Endothelial cell of umbilical vein (primary cell): Measurements from ENCODE around the gene SLC6A6. TPM values are rescaled to one million over a fixed set of nuclear protein-coding genes. Genes with fewer than 3 reads are reported as not detected.

ENCODE experiments used
- BruUV-seq: library from RNA; stranded (reverse); fragments of 400-500 nt; replicated peaks from 2 replicates; lab custom pipeline; 2021; lab: Mats Ljungman, UMichigan
- CTCF ChIA-PET: fragments of 300-600, 350-600 bp; sonication (Branson Sonifier 250); formaldehyde crosslinking; loops from one replicate; lab custom pipeline; 2021; ENCODE audit warnings: antibody characterized with exemption, inconsistent platforms; lab: Charles Lee
- POLR2A ChIA-PET: fragments of 300-600, 350-600 bp; sonication (Branson Sonifier 250); formaldehyde crosslinking; loops from one replicate; lab custom pipeline; 2021; ENCODE audit warnings: antibody characterized with exemption, inconsistent platforms; lab: Charles Lee
- DNase-seq: peaks from one replicate; pipeline ENCODE4 v3.0.0-alpha.2; 2011; ENCODE audit warnings: low read depth, low spot score
- FAIRE-seq: peaks from 2 replicates; lab custom pipeline; 2011; peaks lifted over from hg19 to GRCh38; lab: Jason Lieb, UNC
- H2AFZ ChIP-seq: 2 replicates; pipeline ENCODE4 v1.6.0; 2012; ENCODE audit warnings: low read depth, low read length, control low read depth, inconsistent platforms
- H3K27ac ChIP-seq: 2 replicates; pipeline ENCODE4 v1.5.1; 2011; ENCODE audit warnings: low read depth, mild to moderate bottlenecking, control low read depth, low read length, moderate library complexity; ENCODE audit not compliant: insufficient read depth
- H3K27me3 ChIP-seq, 2 experiments: 2 replicates each; pipeline versions ENCODE4 v1.6.0 to v1.6.1; 2011; ENCODE audit warnings: low read length in 2 of 2, mixed read lengths in 1 of 2; ENCODE audit not compliant: control insufficient read depth in 2 of 2, insufficient read depth in 2 of 2
- H3K36me3 ChIP-seq, 2 experiments: 2 replicates in 1 of 2; 3 replicates in 1 of 2; pipeline ENCODE4 v1.5.1; 2011; ENCODE audit warnings: low read length in 2 of 2, mild to moderate bottlenecking in 1 of 2, moderate library complexity in 1 of 2; ENCODE audit not compliant: control insufficient read depth in 2 of 2, insufficient read depth in 2 of 2; ENCODE audit errors: extremely low read depth in 1 of 2
- H3K4me1 ChIP-seq: 3 replicates; pipeline ENCODE4 v1.5.1; 2011; ENCODE audit warnings: mild to moderate bottlenecking, low read length; ENCODE audit not compliant: control insufficient read depth, insufficient read depth; ENCODE audit errors: extremely low read depth
- H3K4me2 ChIP-seq: 2 replicates; pipeline ENCODE4 v1.6.1; 2011; ENCODE audit warnings: low read length, control low read depth, mixed read lengths; ENCODE audit not compliant: insufficient read depth
- H3K4me3 ChIP-seq, 3 experiments: fragments of 200-600 bp in 1 of 3; sonication (generic), shearing (Covaris generic) in 1 of 3; replicated peaks in 1 of 3; 2 replicates each; pipeline ENCODE4 v1.5.1; 2011 to 2016; ENCODE audit warnings: control low read depth in 3 of 3, low read length in 3 of 3, mild to moderate bottlenecking in 2 of 3, inconsistent platforms in 1 of 3, low read depth in 1 of 3, moderate library complexity in 1 of 3; ENCODE audit not compliant: insufficient read depth in 1 of 3
- H3K79me2 ChIP-seq: 2 replicates; pipeline ENCODE4 v1.6.0; 2012; ENCODE audit warnings: low read length, inconsistent platforms; ENCODE audit not compliant: control insufficient read depth, insufficient read depth
- H3K9ac ChIP-seq: replicated peaks from 2 replicates; pipeline ENCODE3; 2011; ENCODE audit warnings: low read length, control low read depth; ENCODE audit not compliant: insufficient read depth; ENCODE audit errors: extremely low read depth
- H3K9me1 ChIP-seq: replicated peaks from 3 replicates; pipeline ENCODE4 v1.6.0; 2011; ENCODE audit warnings: mild to moderate bottlenecking, low read length; ENCODE audit not compliant: control insufficient read depth, insufficient read depth; ENCODE audit errors: extremely low read depth
- H3K9me3 ChIP-seq: replicated peaks from 2 replicates; pipeline ENCODE4 v1.5.1; 2012; ENCODE audit warnings: low read length, inconsistent platforms; ENCODE audit not compliant: control insufficient read depth, insufficient read depth
- H4K20me1 ChIP-seq: replicated peaks from 2 replicates; pipeline ENCODE3; 2011; ENCODE audit warnings: mild to moderate bottlenecking, low read length; ENCODE audit not compliant: control insufficient read depth, insufficient read depth; ENCODE audit errors: extremely low read depth
- FOS ChIP-seq: IDR thresholded peaks from 2 replicates; pipeline ENCODE4 v1.6.1; 2011; ENCODE audit warnings: mild to moderate bottlenecking, low read length, moderate library complexity, borderline replicate concordance; ENCODE audit not compliant: insufficient read depth
- GATA2 ChIP-seq: IDR thresholded peaks from 2 replicates; pipeline ENCODE4 v1.7.0; 2011; ENCODE audit warnings: low read depth, mild to moderate bottlenecking, moderate library complexity, mixed read lengths, low read length; ENCODE audit not compliant: insufficient read length, insufficient read depth
- JUN ChIP-seq: IDR thresholded peaks from 2 replicates; pipeline ENCODE4 v1.6.1; 2011; ENCODE audit warnings: borderline replicate concordance, low read depth; ENCODE audit not compliant: insufficient read length, insufficient read depth
- MYC ChIP-seq: IDR thresholded peaks from one replicate; pipeline ENCODE4 v1.6.1; 2011; ENCODE audit warnings: mild to moderate bottlenecking, low read depth, low read length
- POLR2A ChIP-seq: IDR thresholded peaks from 2 replicates; pipeline ENCODE4 v1.6.1; 2012; ENCODE audit warnings: low read depth, mild to moderate bottlenecking, control low read depth, low read length
- POLR2AphosphoS5 ChIP-seq: IDR thresholded peaks from 2 replicates; pipeline ENCODE4 v1.6.1; 2012; ENCODE audit warnings: low read depth, mild to moderate bottlenecking, control low read depth, low read length, moderate library complexity; ENCODE audit not compliant: insufficient read depth
- dilution Hi-C: fragments of 300-500 bp; cut with MboI; formaldehyde crosslinking; loops from one replicate; pipeline ENCODE4 v1.15.0; 2019; ENCODE audit warnings: low sequenced_read_pairs; ENCODE audit not compliant: extremely low pct_ligation_motif_present
- intact Hi-C: fragments of 100-400 bp; cut with micrococcal nuclease; formaldehyde crosslinking; loops from one replicate; pipeline ENCODE4 v1.10.0; 2022
- polyA plus RNA-seq, 4 experiments: library from polyadenylated mRNA; depleted of rRNA in 3 of 4; stranded (reverse) in 3 of 4; unstranded in 1 of 4; fragments of >200 nt; gene quantifications; 2 replicates each; pipeline versions ENCODE4 v1.2.1 to v1.2.3, GENCODE V29; 2011 to 2012; ENCODE audit warnings: missing spikeins in 1 of 4
- total RNA-seq: library from RNA; stranded (reverse); gene quantifications from 2 replicates; pipeline ENCODE4 v1.2.3, GENCODE V29; 2021
- TF ChIP-seq, protein P1 (sequence below), 2 donors: IDR thresholded peaks; 1 replicate in 1 of 2; 2 replicates in 1 of 2; pipeline ENCODE4 v1.5.1; 2011; ENCODE audit warnings: low read length in 2 of 2, mild to moderate bottlenecking in 2 of 2, moderate library complexity in 2 of 2, control low read depth in 1 of 2, inconsistent platforms in 1 of 2, low read depth in 1 of 2; ENCODE audit not compliant: insufficient read depth in 1 of 2; ENCODE audit errors: extremely low read depth in 1 of 2

Gene SLC6A6
- total and polyA plus RNA-seq, 2 donors (not counting 3 experiments of a cell fraction or from before 2014, with no cell fraction given) = 25.7 to 38.0 TPM

DNA sequence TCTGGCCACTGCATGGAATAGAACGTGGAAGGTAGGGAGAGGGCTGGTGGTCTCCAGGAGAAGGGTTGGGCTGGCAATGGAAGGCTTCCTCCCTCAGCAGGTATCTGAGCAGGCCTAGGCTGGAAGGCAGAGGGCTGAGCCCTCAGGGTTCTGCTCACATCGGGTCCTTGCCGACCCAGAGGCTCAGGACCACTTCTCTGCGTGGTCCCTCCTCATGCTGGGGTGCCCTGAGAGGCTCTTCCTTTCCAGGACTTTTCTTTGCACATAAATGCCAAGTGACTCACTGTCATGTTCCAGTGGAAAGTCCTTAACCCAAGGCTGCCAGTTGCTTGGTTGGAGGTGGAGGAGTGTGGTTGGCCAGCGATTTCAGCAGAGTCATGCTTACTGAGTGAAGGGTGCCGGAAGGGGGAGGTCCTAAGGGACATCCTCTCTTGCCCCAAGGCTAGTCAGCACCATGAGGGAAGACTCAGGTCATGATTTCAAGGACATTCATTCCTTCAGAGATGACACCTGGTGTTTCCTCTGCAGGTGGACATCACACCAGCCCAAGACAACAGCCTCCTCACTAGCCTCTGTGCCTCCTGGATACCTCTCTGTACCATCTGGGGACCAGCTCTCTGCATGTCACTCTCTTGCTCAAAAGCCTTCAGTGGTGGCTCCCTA lies 8.2 kb downstream of the SLC6A6 start:
- Histone ChIP-seq H3K27me3 (no peaks in the 10 kb centered on the region), H3K4me3 (no peak overlapping the region), H4K20me1 (no peaks in the 10 kb centered on the region), H3K4me1 (peaks cover 12% of the 10 kb centered on the region), H3K9me1 (no peaks in the 10 kb centered on the region), H3K9me3 (no peaks in the 10 kb centered on the region), H3K27ac (peak overlapping the region; percentile 79), H2AFZ (no peak overlapping the region), H3K36me3 (no peaks in the 10 kb centered on the region), H3K4me2 (no peak overlapping the region), H3K9ac (peak overlapping the region; percentile 4), H3K79me2 (peaks cover 62% of the 10 kb centered on the region)
- dilution Hi-C loops (no loop called here), intact Hi-C loops (loop anchor here (1.0 to 2.0 kb wide), 2 partner anchors 8 to 22 kb away; partner anchors contain the start of gene SLC6A6)
- TF ChIP-seq GATA2 (no peak), MYC (no peak), JUN (no peak), POLR2A (no peak), POLR2AphosphoS5 (peak; percentile 24), FOS (no peak)
- TF ChIP-seq, protein P1, sequence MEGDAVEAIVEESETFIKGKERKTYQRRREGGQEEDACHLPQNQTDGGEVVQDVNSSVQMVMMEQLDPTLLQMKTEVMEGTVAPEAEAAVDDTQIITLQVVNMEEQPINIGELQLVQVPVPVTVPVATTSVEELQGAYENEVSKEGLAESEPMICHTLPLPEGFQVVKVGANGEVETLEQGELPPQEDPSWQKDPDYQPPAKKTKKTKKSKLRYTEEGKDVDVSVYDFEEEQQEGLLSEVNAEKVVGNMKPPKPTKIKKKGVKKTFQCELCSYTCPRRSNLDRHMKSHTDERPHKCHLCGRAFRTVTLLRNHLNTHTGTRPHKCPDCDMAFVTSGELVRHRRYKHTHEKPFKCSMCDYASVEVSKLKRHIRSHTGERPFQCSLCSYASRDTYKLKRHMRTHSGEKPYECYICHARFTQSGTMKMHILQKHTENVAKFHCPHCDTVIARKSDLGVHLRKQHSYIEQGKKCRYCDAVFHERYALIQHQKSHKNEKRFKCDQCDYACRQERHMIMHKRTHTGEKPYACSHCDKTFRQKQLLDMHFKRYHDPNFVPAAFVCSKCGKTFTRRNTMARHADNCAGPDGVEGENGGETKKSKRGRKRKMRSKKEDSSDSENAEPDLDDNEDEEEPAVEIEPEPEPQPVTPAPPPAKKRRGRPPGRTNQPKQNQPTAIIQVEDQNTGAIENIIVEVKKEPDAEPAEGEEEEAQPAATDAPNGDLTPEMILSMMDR (IDR thresholded peaks at IDR 0.05; ENCODE audit: extremely low read depth in 1 of 2, insufficient read depth in 1 of 2, low read depth in 1 of 2, low read length in 2 of 2) = no peak
- POLR2A ChIA-PET = no interaction called here
- FAIRE-seq = peak; percentile 79
- no TSS peak for BruUV-seq
- DNase-seq = peak; percentile 18
- CTCF ChIA-PET = interaction anchor here (1.6 kb wide), 1 partner anchor 51 kb away, joined by 3 read pairs; no protein-coding TSS in a partner anchor
